ENCODE measurements around the gene TSEN54.

TSEN54 gene

DNA sequence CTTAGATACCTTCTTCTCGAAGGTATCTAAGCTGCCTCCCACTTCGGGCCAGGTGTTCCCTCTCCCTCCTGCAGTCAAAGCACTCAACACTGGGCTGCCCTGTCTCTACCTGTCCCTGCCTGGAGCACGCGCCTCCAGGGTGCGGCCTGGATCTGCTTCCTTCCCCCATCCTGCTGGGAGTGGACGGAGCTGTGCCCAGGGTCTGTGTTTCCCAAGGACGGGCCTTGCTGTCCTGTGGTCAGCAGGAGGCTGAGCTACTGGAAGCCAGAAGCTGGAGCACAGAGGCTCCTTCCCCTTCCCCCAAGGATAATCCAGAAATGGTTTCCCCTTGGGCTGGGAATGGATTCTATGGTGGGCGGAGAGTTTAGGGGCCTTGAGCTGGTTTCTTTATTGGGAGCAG, 25.9 kb downstream of the TSEN54 start:
- no peak for DNase-seq

DNA sequence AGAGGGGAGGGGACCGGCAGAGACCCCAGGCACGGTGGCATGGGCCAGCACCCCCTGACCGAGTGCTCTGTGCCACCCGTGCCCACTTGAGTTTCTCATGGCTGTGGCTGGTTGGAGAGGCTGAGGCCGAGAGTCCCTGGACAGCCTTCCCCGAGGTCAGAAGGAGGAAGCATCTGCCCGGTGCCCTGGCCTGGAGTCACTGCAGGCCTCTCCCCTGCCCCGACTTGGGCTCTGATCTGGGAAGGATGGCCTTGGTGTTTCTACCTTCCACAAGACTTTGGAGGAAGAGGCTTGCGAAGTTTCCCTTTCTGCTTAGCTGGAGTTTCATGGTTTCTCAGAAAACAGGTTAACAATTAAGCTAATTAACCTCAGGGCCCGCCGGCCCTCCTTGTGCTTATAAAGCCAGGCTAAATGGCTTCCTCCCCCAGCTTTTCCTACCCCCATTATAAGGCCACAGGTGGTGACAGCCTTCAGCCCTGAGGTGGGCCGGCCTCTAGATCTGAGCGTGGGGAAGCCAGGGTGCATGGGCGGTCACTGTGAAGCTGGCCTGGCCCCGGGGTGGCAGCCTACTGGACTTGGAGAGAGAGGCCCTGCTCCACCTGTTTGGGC, 26.5 kb downstream of the TSEN54 start:
- DNase-seq = no peak

GRCh38 chr17:75544250-75544649, 27.9 kb downstream of the TSEN54 start:
- DNase-seq = no peak

DNA sequence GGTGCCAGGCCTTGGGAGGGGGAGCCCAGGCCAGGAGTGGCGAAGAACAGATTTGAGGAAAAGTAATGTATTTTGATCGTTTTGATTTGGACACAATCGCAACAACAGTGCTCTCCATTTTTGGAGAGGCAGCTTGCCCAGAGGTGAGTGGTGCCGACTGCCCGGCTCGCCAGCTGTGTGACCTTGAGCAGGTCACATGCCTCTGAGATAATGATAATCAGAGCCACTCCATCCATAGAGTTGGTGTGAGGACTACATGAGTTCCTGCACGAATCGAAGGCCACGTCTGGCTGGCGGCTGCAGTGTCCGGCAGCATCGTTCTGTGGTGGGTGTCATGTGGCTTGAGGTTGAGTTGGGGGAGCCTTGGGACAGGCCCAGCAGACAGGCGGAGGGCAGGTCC, 29.9 kb downstream of the TSEN54 start:
- no peak for DNase-seq

- DNase-seq = no peak
Measured at GRCh38 chr17:75547091-75547490, 30.8 kb downstream of the TSEN54 start.

- DNase-seq = no peak
Measured at GRCh38 chr17:75548813-75549212, 32.5 kb downstream of the TSEN54 start.

DNA sequence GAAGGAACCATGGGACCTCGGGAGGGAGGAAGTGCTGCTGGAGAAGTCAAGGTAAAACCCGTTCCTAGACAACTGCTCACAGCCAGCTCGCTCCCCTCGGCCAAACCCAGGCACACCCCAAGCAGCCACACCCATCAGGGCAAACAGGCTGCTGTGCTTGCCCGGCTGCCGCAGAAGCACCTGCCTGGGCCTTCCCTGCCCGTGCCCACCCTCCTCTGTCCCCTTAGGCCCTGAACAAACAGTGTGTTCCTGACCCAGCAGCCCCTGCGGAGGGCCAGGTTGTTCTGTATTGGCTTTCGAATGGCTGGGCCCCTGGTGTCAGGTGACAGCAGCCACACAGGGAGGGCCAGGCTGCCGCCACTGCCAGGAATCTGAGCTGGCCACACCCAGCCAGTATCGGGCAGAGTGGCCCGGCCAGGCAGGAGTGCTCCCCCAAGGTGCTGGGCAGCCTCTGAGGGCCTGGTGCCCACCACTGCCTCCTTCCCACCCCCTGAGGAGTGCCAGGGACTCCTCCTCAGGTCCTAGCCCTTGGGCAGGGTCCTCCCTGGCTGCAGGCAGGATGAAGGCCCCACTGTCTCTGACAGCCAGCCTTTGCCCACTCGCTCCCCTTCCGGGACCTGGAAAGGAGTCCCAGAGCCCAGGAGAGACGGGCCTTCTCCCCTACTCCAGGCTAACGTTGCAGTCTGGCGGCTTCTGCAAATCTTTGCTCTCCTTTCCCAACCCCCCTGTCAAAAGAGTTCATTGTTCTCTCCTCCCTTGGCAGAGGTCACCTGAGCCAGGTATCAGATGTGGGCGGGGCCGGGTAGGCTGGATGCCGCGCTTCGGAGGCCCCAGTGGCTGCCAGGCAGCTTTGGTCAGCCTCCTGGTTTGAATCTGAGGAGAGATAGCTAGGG, 33.2 kb downstream of the TSEN54 start:
- no peak for DNase-seq

GRCh38 chr17:75550139-75550465, 33.8 kb downstream of the TSEN54 start:
- DNase-seq = no peak

DNA sequence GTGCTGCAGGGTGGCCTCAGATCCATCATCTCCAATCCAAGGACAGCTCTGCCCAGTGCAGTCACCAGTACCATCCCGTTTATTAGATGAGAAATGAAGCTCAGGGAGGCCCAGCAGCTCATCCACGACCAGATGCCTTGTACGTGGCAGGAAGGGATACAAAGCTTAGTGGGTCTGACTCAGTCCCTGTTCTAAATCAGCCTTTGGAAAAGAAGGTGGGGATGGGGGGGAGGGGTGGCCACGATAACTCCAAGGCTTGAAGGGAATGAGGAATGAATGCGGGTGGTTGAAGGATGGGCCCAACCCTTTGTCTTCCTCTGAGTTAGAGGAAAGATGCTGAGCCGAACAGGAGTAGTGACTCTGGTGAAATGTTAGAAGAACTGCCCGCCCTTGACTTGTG, 34.9 kb downstream of the TSEN54 start:
- no peak for DNase-seq

DNA sequence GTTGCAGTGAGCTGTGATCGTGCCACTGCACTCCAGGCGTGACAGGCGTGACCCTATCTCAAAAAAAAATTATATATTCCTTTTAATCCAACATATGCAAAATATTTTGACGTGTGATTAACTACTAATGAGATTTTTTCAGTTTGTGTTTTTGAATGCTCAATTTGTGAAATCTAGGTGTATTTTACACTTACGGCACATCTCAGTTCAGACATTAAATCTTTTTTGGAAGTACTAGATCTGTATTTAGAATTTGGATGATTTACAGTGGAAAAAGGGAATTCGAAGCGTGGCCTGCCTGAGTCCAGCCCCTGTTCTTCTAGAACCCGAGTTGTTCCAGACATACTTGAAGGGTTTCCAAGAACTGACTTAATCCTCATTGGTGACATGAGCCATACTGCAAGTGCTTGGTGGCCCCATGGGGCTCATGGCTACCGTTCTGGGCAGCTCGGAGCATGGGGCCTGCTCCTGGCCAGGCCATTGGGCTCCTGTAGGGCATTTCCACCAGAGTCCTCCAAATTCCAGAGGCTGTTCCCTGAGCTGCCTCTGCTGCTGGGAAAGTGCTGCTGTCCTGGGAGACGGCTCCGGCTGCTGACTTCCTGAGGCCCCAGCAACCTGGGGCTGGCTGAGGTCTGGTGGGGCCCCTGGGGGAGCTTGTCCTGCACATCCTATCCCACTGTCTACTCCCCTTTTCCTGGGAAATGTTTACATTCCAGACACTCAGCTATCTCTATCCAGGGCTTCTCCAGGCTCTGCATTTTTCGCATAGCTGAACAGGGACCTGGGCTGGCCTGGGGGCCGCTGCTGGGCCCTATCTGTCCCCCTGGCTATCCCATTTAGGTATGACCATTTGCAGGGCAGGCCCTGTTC, 36.3 kb downstream of the TSEN54 start:
- no peak for DNase-seq

DNA sequence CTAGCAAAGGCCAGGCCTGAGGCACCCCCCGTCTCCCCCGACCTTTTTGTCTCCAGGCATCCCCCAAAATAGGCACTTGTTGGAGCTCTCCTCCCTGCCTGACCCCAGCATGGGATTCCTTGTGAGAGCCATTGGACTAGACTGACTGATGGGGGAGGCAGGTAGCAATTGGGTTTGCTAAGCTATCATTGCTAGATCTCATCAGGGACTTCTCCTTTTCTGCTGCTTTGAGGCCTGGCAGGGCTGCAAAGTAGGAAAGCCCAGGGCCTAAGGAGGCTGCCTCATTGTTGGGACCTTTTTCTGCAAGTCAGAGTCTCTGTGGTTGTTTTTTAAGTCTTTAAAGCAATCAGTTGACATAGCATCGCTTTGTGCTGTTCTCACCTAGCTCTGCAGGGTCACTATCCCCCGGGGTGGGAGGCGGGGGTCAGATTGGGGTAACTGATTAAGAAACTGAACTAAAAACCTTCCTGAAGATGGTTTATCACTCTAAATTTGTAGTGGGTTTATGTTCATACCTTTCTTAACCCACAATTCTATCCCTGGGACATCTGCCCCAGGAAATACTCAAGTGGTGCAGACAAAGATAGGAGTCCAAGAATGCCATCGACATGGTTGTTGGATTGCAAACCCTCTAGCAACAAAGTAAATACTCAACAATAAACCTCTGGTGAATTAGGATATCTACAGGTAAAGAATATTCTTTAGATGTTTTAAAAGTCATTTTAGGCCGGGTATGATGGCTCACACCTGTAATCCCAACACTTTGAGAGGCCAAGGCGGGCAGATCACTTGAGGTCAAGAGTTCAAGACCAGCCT, 37.2 kb downstream of the TSEN54 start:
- no peak for DNase-seq

- DNase-seq = no peak
Measured at GRCh38 chr17:75555679-75556153, 39.4 kb downstream of the TSEN54 start.

DNA sequence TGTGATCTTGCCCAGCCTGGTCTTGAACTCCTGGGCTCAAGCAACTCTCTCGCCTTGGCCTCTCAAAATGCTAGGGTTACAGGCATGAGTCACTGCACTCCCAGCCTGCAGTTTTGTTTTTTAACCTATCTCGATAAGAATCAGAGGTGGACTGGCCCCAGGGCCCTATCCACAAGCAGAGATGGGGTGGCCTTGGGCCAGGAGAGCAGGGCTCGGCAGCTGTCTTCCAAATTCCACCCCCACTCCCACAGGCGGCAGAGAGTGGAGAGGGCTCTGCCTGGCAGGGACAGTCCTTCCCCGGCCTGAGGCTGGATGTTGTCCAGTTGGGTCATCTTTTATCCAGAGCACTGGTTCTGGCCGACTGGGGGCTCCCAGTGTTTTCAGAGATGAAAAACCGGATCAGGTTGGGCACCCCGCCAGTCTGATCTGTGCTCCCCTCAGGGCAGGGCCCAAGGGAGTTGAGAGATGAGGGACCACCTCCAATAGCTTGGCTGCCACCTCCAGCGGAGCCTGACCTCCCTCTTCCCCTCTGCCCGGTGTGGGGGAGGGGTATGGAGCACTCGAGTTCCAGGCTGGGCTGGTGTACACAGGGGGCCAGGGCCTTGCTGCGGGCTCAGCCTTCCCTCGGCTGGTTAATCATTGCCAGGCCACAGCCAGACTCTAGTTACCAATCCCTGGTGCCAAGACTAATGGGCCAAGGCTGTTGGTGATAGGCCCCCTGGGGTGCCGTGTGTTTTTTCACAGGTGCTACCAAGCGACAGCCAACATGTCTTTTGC, 40.9 kb downstream of the TSEN54 start:
- peak in 49 of 51 donors; percentile 18 to 86 (median 66) for DNase-seq

GRCh38 chr17:75557852-75558665, 41.7 kb downstream of the TSEN54 start:
- DNase-seq = peak in 1 of 51 donors; percentile 42

DNA sequence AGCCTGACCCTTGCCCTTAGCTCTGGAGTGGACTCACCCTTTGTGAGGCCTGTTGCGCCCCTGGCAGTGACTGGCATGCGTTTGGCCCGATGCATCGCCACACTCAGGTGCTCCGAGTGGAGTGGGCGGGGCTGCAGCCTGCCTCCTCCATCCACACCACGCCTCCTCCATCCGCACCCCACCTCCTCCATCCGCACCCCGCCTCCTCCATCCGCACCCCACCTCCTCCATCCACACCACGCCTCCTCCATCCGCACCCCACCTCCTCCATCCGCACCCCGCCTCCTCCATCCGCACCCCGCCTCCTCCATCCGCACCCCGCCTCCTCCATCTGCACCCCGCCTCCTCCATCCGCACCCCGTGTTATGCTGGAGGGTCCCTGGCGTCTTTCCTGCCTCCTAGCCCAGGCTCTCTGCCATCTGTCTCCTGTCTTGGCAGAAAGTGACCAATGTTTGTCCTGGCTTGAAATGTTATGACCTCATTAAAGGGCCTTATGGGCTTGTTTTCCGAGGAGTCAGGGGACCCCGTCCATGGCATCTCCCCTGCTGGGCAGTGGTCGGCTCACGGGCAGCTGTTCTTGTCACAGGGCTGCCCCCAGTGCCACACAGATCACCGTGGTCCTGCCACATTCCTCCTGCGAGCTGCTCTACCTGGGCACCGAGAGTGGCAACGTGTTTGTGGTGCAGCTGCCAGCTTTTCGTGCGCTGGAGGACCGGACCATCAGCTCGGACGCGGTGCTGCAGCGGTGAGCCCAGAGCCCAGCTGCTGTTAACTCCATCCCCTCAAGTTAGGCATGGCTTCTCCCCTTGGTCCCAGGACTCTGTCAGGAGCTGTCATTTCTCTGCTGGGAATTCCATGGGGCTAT, 42.6 kb downstream of the TSEN54 start:
- DNase-seq = peak in 1 of 51 donors; percentile 53

DNA sequence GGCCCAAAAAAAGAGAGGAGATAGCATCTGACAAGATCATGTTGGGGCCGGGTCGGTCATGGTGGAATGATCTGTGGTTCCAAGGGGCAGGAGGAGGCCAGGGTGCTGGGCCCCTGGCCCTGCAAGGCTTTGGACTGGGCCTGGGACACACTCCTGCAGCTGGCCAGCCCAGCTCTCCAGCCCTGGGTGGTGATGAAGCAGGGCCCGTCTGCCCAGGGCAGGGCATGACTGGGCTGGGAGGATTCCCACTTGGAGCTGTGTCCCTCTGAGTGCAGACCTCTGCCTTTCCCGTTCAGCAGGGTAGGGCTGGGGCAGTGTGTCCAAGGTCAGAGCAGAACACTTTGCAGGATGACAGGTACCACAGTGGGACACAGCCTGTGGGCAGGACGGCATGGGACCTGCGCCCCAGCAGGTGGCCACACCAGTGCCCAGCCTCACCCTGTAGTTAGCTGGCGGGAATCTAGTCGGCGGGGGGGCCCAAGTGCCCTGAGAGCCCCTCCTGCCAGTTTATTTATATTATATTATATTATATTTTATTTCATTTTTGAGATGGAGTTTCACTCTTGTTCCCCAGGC, 43.7 kb downstream of the TSEN54 start:
- no peak for DNase-seq

DNA sequence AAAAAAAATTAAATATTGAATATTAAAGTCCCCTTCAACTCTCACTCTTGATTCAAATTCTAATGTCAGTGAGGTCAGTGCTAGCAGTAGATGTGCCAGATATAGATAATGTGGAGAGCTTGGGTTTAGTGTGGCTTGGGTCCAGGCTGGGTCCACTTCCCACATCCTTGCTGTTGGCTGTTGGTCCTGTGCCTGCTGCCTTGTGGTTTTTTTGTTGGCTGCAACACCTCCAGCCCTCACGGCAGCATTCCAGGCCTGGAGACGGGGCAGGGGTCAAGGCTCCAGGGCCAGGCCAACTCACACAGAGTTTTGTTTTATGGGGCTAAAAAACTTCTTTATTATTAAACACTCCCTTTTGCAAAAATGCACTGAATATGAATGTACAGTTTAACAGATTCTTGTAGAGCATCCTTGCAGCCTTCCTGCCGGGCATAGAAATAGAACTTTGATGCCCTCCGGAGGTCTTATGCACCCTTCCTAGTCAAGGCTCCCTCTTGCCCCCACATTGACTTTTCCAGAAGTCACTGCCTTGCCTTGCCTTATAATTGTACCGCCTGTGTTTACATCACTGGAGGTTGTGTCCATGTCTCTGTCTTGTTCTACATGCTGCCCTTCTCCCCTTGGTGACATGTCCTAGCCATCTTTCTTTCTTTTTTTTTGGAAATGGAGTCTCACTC, 45.7 kb downstream of the TSEN54 start:
- no peak for DNase-seq

Measured in hypothalamus (tissue), 51 donors.